Germinal center (tissue), 1 donor: ENCODE measurements around the gene TBC1D22A.
"Not testable (repeated sequence)": the region's sequence is repeated elsewhere in the genome, so short reads cannot be mapped to it uniquely, and the experiment has no call there.

ENCODE experiments used
- DNase-seq: peaks from one replicate; pipeline ENCODE4 v3.0.0; 2012; ENCODE audit warnings: mixed read lengths, low spot score

TBC1D22A gene

GRCh38 chr22:47124451-47124881 lies 362.0 kb downstream of the TBC1D22A start:
- no peak for DNase-seq

- no peak for DNase-seq
Measured at GRCh38 chr22:47124961-47125360, 362.5 kb downstream of the TBC1D22A start.

- no peak for DNase-seq
Measured at GRCh38 chr22:47125603-47126002, 363.2 kb downstream of the TBC1D22A start.

DNA sequence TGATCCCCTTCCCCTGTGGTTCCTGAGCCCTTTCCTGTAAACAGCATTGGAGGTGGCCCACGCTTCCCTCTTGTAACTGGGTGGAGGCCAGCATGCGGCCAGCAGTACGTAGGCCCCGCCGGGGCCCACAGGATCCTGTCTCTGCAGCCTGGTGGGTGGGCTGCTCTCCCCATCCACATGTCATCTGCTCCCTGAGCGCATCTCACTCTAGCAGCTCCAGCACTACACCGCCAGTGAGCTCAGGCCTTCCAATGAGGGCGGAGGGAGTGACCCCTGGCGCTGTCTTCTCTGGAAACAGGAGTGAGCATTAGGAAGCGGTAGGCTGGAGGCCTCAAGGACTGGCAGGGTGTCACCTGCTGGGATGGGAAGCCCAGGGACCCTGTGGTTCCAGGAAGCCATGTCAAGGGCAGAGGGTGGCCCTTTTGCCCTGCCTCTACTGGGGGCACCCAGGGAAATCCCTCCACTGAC lies 363.9 kb downstream of the TBC1D22A start:
- DNase-seq = no peak

DNA sequence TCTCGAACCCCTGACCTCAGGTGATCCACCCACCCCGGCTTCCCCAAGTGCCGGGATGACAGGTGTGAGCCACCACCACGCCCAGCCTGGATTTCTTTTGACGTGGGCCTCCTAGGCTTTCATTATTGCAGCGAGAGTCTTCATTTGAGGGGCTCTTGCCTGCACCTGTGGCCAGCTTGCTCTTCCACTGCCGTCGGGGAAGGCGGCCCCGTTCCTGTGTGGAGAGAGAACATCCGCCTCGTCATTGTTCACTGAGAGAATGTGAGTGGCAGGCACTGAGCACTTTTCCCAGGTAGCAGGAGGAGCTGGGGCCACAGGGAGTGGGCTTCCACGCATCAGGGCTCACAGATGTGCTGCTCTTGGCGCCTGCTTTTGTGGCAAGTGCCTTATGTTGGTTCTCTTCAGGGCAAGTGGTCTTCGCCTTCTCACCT lies 365.0 kb downstream of the TBC1D22A start:
- DNase-seq = no peak

GRCh38 chr22:47128216-47128615 lies 365.8 kb downstream of the TBC1D22A start:
- DNase-seq = no peak

GRCh38 chr22:47128622-47129215 lies 366.3 kb downstream of the TBC1D22A start:
- no peak for DNase-seq

DNA sequence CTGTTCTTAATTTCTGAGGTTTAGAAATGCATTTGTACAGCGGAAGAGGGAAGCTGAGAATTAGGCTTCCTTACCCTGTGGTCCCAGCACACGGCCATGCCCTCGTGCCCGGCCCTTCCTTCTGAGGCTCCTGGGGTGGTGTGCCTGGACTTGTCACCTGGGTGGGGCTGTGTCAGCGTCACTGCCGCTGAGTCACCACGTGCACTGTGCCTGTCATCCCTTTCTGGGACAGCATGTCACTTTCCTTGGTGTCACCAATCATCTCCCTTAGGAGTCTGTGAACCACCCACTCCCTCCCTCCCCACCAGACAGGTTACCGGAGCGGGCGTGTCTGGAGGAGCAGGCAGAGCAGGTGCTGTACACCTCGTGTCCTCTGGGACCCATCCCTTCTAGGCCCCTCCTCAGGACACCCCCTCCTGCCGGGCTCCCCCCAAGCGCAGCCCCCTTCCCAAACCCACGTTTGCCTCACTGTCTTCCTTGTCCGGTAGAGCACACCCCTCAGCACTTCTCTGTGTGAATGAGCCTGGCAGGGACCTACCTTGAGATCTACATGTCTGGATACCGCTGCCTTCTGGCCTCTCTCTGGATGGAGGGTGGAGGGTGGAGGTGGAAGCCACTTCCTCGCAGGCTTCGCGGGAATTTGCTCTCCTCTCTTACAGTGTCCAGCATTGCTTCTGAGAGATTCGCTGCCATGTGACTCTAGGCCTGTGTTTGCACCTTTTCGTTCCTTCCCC lies 367.6 kb downstream of the TBC1D22A start:
- no peak for DNase-seq

DNA sequence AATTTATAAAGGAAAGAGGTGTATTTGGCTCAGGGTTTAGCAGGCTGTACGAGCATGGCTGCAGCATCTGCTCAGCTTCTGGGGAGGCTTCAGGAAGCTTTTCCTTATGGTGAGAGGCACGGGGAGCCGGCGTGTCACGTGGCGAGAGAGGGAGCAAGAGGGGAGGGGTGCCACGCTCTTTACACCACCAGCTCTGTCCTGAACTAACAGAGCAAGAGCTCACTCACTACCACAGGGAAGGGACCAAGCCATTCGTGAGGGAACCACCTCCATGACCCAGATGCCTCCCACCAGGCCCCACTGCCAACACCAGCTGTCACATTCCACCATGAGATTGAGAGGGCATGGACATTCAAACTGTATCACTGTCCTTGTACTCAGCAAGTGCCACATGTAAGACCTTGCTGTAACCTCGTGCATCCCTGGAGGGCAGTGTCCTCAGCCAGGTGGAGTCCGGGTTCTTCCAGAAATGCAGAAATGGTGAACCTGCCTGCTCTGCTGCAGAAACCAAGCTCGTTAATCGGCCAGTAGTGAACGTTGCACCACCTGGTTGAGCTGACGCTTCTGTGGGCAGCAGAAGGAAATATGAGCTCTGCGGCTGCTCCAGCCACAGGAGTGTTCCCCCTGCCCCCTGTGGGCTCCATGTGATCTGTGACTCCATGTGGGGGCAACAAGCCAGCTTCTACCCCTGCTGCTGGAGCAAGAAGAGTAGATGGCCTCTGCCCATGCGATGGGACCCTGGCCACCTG lies 368.6 kb downstream of the TBC1D22A start:
- DNase-seq = no peak

DNA sequence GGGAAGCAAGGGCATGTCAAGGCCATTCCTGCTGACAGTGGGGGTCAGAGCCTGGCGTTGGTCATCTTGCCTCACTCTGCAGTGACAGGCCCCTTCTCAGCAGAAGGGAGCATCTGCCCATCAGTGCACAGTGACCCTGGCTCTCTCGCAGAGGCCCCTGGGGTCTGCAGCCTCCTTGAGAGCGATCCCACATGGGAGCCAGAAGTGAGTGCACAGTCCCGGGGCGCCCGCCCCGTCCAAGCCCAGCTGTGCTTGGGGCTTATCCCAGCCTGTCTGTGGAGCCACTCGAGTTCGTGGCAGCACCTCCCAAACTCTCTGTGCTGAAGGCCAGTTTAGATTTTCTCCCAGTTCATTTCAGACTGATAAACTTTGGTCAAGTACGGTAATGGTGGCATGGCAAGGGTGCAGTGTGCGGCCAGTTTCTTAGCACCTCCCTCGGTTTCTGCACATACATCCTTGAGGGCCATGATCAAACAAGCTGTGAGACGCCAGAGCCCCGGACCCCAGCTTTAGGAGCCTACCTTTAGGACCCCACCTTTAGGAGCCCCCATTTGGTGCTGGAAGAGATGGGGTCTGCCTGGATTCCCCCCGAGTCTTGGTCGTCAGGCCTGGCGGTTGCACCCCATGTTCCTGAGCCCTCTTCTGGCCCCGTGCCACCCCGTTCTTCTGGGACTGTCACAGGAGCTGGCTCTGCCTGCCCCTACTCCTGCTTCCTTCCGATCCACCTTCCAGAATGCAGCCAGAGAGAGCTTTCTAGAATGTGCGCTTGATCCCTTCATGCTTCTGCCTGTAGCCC lies 369.4 kb downstream of the TBC1D22A start:
- DNase-seq = no peak

- DNase-seq = no peak
Measured at GRCh38 chr22:47132428-47132825, 370.0 kb downstream of the TBC1D22A start.

GRCh38 chr22:47133061-47133969 lies 370.9 kb downstream of the TBC1D22A start:
- no peak for DNase-seq

- no peak for DNase-seq
Measured at GRCh38 chr22:47134222-47134621, 371.8 kb downstream of the TBC1D22A start.

GRCh38 chr22:47135338-47135737 lies 372.9 kb downstream of the TBC1D22A start:
- no peak for DNase-seq

GRCh38 chr22:47136050-47136449 lies 373.6 kb downstream of the TBC1D22A start:
- DNase-seq = no peak

DNA sequence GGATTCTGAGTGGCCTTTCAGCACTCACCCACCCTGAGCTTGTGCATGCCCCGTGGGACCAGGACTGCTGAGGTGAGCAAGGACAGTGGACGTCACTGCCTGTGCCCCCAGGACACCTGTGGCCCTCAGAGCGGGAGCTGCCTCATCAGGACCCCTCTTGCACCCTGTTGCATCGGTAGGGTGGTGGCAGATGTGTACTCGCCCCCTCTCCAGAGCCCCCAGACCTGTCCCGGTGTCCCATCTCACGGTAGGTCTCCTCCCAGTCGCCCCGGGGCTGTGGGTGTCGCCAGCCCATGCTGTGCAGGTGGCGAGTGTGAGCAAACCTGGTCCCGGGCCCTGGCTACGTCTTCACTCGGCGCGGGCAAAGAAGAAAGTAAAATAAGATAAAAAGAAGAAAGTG lies 374.2 kb downstream of the TBC1D22A start:
- DNase-seq = no peak

DNA sequence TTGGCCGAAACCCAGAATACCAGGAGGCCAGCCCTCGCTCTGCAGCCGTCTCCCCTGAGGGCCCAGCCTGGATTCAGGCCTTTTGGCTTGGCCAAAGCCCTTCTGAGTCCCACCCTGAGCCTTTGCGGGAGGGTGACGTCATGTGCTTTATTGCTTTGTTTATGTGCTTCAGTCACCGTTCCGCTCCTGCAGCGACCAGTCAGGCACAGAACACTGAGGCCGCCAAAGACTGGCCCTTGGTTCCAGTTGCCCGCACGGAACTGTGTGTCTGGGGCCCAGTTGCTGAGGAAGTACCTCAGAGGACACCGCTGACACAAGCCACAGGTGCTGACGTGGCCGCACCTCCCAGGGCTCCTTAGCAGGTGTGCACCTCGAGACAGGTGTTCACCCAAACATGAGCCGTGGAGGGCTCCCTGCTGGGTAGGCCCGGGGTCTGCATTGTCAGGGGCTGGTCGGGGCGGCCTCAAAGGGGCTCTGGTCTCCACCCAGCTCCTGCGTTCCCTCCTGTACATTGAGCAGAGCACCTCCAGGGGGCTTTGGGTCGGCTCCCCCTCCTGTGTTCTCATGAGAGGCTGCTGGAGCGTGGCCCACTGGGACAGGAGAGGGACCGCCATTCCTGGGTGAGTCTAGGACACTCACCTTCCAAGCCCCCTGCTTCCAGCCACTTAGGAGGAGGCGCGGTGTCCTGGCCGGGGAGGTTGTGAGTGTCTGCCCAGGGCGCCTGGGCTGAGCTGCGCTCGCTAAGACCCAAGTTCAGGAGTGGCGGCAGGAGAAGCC lies 376.8 kb downstream of the TBC1D22A start:
- no peak for DNase-seq

GRCh38 chr22:47139790-47140119 lies 377.3 kb downstream of the TBC1D22A start:
- no peak for DNase-seq

DNA sequence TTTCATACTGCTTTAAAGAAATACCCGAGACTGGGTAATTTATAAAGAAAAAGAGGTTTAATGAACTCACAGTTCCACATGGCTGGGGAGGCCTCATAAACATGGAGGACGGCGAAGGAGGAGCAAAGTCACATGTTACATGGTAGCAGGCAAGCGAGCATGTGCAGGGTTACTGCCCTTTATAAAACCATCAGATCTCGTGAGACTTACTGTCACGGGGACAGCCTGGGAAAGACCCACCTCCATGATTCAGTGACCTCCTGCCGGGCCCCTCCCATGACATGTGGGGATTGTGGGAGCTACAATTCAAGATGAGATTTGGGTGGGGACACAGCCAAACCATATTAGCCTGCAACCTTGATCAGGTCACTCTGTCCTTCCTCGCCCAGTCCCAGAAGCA lies 378.5 kb downstream of the TBC1D22A start:
- DNase-seq = not testable (repeated sequence)

- no peak for DNase-seq
Measured at GRCh38 chr22:47142427-47143046, 380.1 kb downstream of the TBC1D22A start.
